Erythroblast (primary cell): ENCODE data around the gene METTL27.
"Not testable (repeated sequence)": the region's sequence is repeated elsewhere in the genome, so short reads cannot be mapped to it uniquely, and the experiment has no call there.

Source experiments
- DNase-seq, 2 experiments: peaks; one replicate each; lab custom pipeline; 2025; lab: John Stamatoyannopoulos, UW
- GATA1 ChIP-seq: IDR thresholded peaks from 2 replicates; pipeline ENCODE4 v1.6.1; 2011; ENCODE audit warnings: low read depth, mild to moderate bottlenecking, control low read depth, low read length, moderate library complexity
- POLR2A ChIP-seq: IDR thresholded peaks from 2 replicates; pipeline ENCODE4 v1.6.1; 2011; ENCODE audit warnings: mild to moderate bottlenecking, low read length

Gene METTL27

GRCh38 chr7:73852500-73852899 is 10.2 kb upstream of the METTL27 start:
- peak in 1 of 2 experiments; percentile 34 for DNase-seq
- TF ChIP-seq POLR2A (no peak), GATA1 (no peak)

GRCh38 chr7:73851410-73852338 is 9.4 kb upstream of the METTL27 start:
- TF ChIP-seq GATA1 (peak; percentile 21), POLR2A (no peak)
- DNase-seq = peak; percentile 78 to 83

GRCh38 chr7:73850781-73851207 is 8.5 kb upstream of the METTL27 start:
- DNase-seq = peak; percentile 76 to 87
- TF ChIP-seq GATA1 (no peak), POLR2A (no peak)

- DNase-seq = no peak
- TF ChIP-seq GATA1 (no peak), POLR2A (no peak)
These were observed 5.8 kb upstream of the METTL27 start for GRCh38 chr7:73847941-73848723.

- DNase-seq = peak in 1 of 2 experiments; percentile 40
These were observed 3.4 kb upstream of the METTL27 start for GRCh38 chr7:73845701-73846195.

- TF ChIP-seq POLR2A = no peak
- TF ChIP-seq GATA1 = no peak
- DNase-seq = no peak
These were observed 2.6 kb upstream of the METTL27 start for GRCh38 chr7:73844848-73845460.

GRCh38 chr7:73844131-73844547 is 1.8 kb upstream of the METTL27 start:
- TF ChIP-seq GATA1 (no peak), POLR2A (no peak)
- no peak for DNase-seq

GRCh38 chr7:73841689-73842066 is 638 bp downstream of the METTL27 start:
- DNase-seq = no peak
- no peak for TF ChIP-seq GATA1
- no peak for TF ChIP-seq POLR2A

GRCh38 chr7:73840715-73841379 is 1.5 kb downstream of the METTL27 start:
- no peak for DNase-seq
- no peak for TF ChIP-seq POLR2A
- TF ChIP-seq GATA1 = no peak

GRCh38 chr7:73839743-73840714 is 2.3 kb downstream of the METTL27 start:
- no peak for DNase-seq
- TF ChIP-seq POLR2A (no peak), GATA1 (no peak)

GRCh38 chr7:73839290-73839689 is 3.0 kb downstream of the METTL27 start:
- no peak for DNase-seq
- no peak for TF ChIP-seq POLR2A

GRCh38 chr7:73838642-73839041 is 3.7 kb downstream of the METTL27 start:
- no peak for TF ChIP-seq GATA1
- no peak for TF ChIP-seq POLR2A

GRCh38 chr7:73837167-73837566 is 5.1 kb downstream of the METTL27 start:
- DNase-seq = not testable (repeated sequence)

More at GRCh38 chr7:73838642-73839041, 3.7 kb downstream of the METTL27 start:
- no peak for DNase-seq
